Immature natural killer cell (primary cell): ENCODE results near the gene ERC1. TPM values are rescaled to one million over a fixed set of nuclear protein-coding genes. Genes with fewer than 3 reads are reported as not detected.

Source experiments
- DNase-seq, 3 donors: peaks; one replicate each; pipeline ENCODE4 v3.0.0; 2022; ENCODE audit warnings: mixed read lengths in 1 of 3
- H3K27ac Mint-ChIP-seq, 6 donors: one replicate each; pipeline ENCODE4 v1.8.0; 2020; ENCODE audit warnings: mixed read lengths in 6 of 6, mild to moderate bottlenecking in 5 of 6, inconsistent platforms in 4 of 6, moderate library complexity in 3 of 6
- H3K27me3 Mint-ChIP-seq, 3 donors: one replicate each; pipeline ENCODE4 v1.8.0; 2020 to 2021; ENCODE audit warnings: low read depth in 3 of 3, mild to moderate bottlenecking in 3 of 3, mixed read lengths in 3 of 3, moderate library complexity in 3 of 3, inconsistent platforms in 1 of 3
- H3K36me3 Mint-ChIP-seq, 3 donors: one replicate each; pipeline ENCODE4 v1.8.0; 2020; ENCODE audit warnings: mixed read lengths in 3 of 3, inconsistent platforms in 2 of 3, mild to moderate bottlenecking in 2 of 3
- H3K4me1 Mint-ChIP-seq, 2 donors: one replicate each; pipeline ENCODE4 v1.8.0; 2020; ENCODE audit warnings: inconsistent platforms in 2 of 2, mild to moderate bottlenecking in 2 of 2, mixed read lengths in 2 of 2, moderate library complexity in 1 of 2
- H3K4me3 Mint-ChIP-seq, 5 donors: one replicate each; pipeline ENCODE4 v1.8.0; 2020; ENCODE audit warnings: mild to moderate bottlenecking in 5 of 5, mixed read lengths in 5 of 5, inconsistent platforms in 3 of 5, moderate library complexity in 3 of 5
- H3K9me3 Mint-ChIP-seq, 6 donors: one replicate each; pipeline ENCODE4 v1.8.0; 2020; ENCODE audit warnings: mild to moderate bottlenecking in 6 of 6, mixed read lengths in 6 of 6, inconsistent platforms in 4 of 6, moderate library complexity in 3 of 6
- polyA plus RNA-seq, 3 donors: library from polyadenylated mRNA; unstranded; fragments of 300-500 nt; fragmentation: Illumina TruSeq; gene quantifications; one replicate each; pipeline ENCODE4 v1.2.3, GENCODE V29; 2021

Gene ERC1
- polyA plus RNA-seq, 3 donors from 2014 or later = 1.7 to 14.0 (median 5.4) TPM

GRCh38 chr12:1473418-1473817, 482.4 kb downstream of the ERC1 start:
- H3K36me3 Mint-ChIP-seq = peaks cover 0 to 6% (median 4%) of the 10 kb centered on the region in 3 donors
- no peaks in the 10 kb centered on the region for H3K9me3 Mint-ChIP-seq
- peak; percentile 23 to 35 (median 25) for DNase-seq
- peaks cover 0 to 3% of the 10 kb centered on the region in 2 donors for H3K4me1 Mint-ChIP-seq
- peak overlapping the region in 3 of 5 donors; percentile 40 to 73 (median 71) for H3K4me3 Mint-ChIP-seq
- peak overlapping the region in 1 of 6 donors; percentile 52 for H3K27ac Mint-ChIP-seq
- H3K27me3 Mint-ChIP-seq = peaks cover 0 to 2% (median 0%) of the 10 kb centered on the region in 3 donors

GRCh38 chr12:1474041-1474573, 483.1 kb downstream of the ERC1 start:
- Mint-ChIP-seq H3K36me3 (peaks cover 0 to 6% (median 0%) of the 10 kb centered on the region in 3 donors), H3K4me3 (no peak overlapping the region), H3K27me3 (peaks cover 0 to 2% (median 0%) of the 10 kb centered on the region in 3 donors), H3K27ac (no peak overlapping the region), H3K9me3 (no peaks in the 10 kb centered on the region), H3K4me1 (peaks cover 0 to 3% of the 10 kb centered on the region in 2 donors)
- peak in 1 of 3 donors; percentile 2 for DNase-seq

GRCh38 chr12:1474574-1475153, 483.6 kb downstream of the ERC1 start:
- Mint-ChIP-seq H3K4me1 (peaks cover 0 to 3% of the 10 kb centered on the region in 2 donors), H3K4me3 (no peak overlapping the region), H3K27ac (no peak overlapping the region), H3K27me3 (peaks cover 0 to 2% (median 0%) of the 10 kb centered on the region in 3 donors), H3K9me3 (no peaks in the 10 kb centered on the region), H3K36me3 (peaks cover 0 to 6% (median 0%) of the 10 kb centered on the region in 3 donors)
- DNase-seq = no peak

- H3K4me1 Mint-ChIP-seq = no peaks in the 10 kb centered on the region
- peaks cover 0 to 4% (median 0%) of the 10 kb centered on the region in 3 donors for H3K36me3 Mint-ChIP-seq
- DNase-seq = no peak
- no peaks in the 10 kb centered on the region for H3K27me3 Mint-ChIP-seq
- no peak overlapping the region for H3K27ac Mint-ChIP-seq
- H3K9me3 Mint-ChIP-seq = no peaks in the 10 kb centered on the region
- no peak overlapping the region for H3K4me3 Mint-ChIP-seq
Measured at GRCh38 chr12:1479645-1480044, 488.6 kb downstream of the ERC1 start.

- Mint-ChIP-seq H3K36me3 (peaks cover 0 to 4% (median 0%) of the 10 kb centered on the region in 3 donors), H3K27me3 (no peaks in the 10 kb centered on the region), H3K4me3 (no peak overlapping the region), H3K9me3 (no peaks in the 10 kb centered on the region), H3K27ac (no peak overlapping the region), H3K4me1 (no peaks in the 10 kb centered on the region)
- DNase-seq = no peak
Measured at GRCh38 chr12:1481326-1481725, 490.3 kb downstream of the ERC1 start.

- Mint-ChIP-seq H3K4me3 (no peak overlapping the region), H3K4me1 (no peaks in the 10 kb centered on the region), H3K27ac (peak overlapping the region in 1 of 6 donors; percentile 47), H3K36me3 (peaks cover 0 to 4% (median 0%) of the 10 kb centered on the region in 3 donors), H3K9me3 (no peaks in the 10 kb centered on the region), H3K27me3 (no peaks in the 10 kb centered on the region)
- DNase-seq = no peak
Measured at GRCh38 chr12:1481906-1482305, 490.9 kb downstream of the ERC1 start.

GRCh38 chr12:1488908-1489381, 497.9 kb downstream of the ERC1 start:
- peak overlapping the region; percentile 0 to 61 (median 11) for H3K27ac Mint-ChIP-seq
- peaks cover 0 to 2% (median 0%) of the 10 kb centered on the region in 3 donors for H3K27me3 Mint-ChIP-seq
- DNase-seq = no peak
- H3K4me3 Mint-ChIP-seq = peak overlapping the region in 4 of 5 donors; percentile 0 to 34 (median 22)
- H3K36me3 Mint-ChIP-seq = peaks cover 7 to 21% (median 14%) of the 10 kb centered on the region in 3 donors
- H3K9me3 Mint-ChIP-seq = no peaks in the 10 kb centered on the region
- peaks cover 12 to 13% of the 10 kb centered on the region in 2 donors for H3K4me1 Mint-ChIP-seq

- H3K4me3 Mint-ChIP-seq = no peak overlapping the region
- H3K36me3 Mint-ChIP-seq = peaks cover 7 to 22% (median 17%) of the 10 kb centered on the region in 3 donors
- peaks cover 0 to 2% (median 0%) of the 10 kb centered on the region in 3 donors for H3K27me3 Mint-ChIP-seq
- no peak overlapping the region for H3K27ac Mint-ChIP-seq
- no peaks in the 10 kb centered on the region for H3K9me3 Mint-ChIP-seq
- H3K4me1 Mint-ChIP-seq = peaks cover 12 to 13% of the 10 kb centered on the region in 2 donors
- no peak for DNase-seq
Measured at GRCh38 chr12:1491983-1492697, 501.1 kb downstream of the ERC1 start.

- no peak overlapping the region for H3K27ac Mint-ChIP-seq
- DNase-seq = no peak
- H3K9me3 Mint-ChIP-seq = no peaks in the 10 kb centered on the region
- no peak overlapping the region for H3K4me3 Mint-ChIP-seq
- peaks cover 7 to 22% (median 17%) of the 10 kb centered on the region in 3 donors for H3K36me3 Mint-ChIP-seq
- H3K4me1 Mint-ChIP-seq = peaks cover 3 to 4% of the 10 kb centered on the region in 2 donors
- H3K27me3 Mint-ChIP-seq = peaks cover 0 to 2% (median 0%) of the 10 kb centered on the region in 3 donors
Measured at GRCh38 chr12:1493781-1494565, 502.9 kb downstream of the ERC1 start.

GRCh38 chr12:1494856-1495255, 503.8 kb downstream of the ERC1 start:
- peaks cover 7 to 22% (median 17%) of the 10 kb centered on the region in 3 donors for H3K36me3 Mint-ChIP-seq
- no peak for DNase-seq
- no peak overlapping the region for H3K27ac Mint-ChIP-seq

GRCh38 chr12:1496162-1496900, 505.3 kb downstream of the ERC1 start:
- peaks cover 0 to 2% (median 0%) of the 10 kb centered on the region in 3 donors for H3K27me3 Mint-ChIP-seq
- H3K36me3 Mint-ChIP-seq = peaks cover 3 to 10% (median 9%) of the 10 kb centered on the region in 3 donors
- H3K4me1 Mint-ChIP-seq = no peaks in the 10 kb centered on the region
- no peak overlapping the region for H3K27ac Mint-ChIP-seq
- H3K9me3 Mint-ChIP-seq = no peaks in the 10 kb centered on the region
- no peak for DNase-seq
- no peak overlapping the region for H3K4me3 Mint-ChIP-seq

More at GRCh38 chr12:1494856-1495255, 503.8 kb downstream of the ERC1 start:
- Mint-ChIP-seq H3K27me3 (peaks cover 0 to 2% (median 0%) of the 10 kb centered on the region in 3 donors), H3K4me3 (no peak overlapping the region), H3K9me3 (no peaks in the 10 kb centered on the region), H3K4me1 (no peaks in the 10 kb centered on the region)

GRCh38 chr12:1497161-1497560, 506.1 kb downstream of the ERC1 start:
- H3K9me3 Mint-ChIP-seq = no peaks in the 10 kb centered on the region
- H3K4me3 Mint-ChIP-seq = no peak overlapping the region
- H3K27ac Mint-ChIP-seq = no peak overlapping the region
- no peak for DNase-seq
- H3K36me3 Mint-ChIP-seq = peaks cover 0 to 7% (median 6%) of the 10 kb centered on the region in 3 donors
- H3K4me1 Mint-ChIP-seq = no peaks in the 10 kb centered on the region
- peaks cover 0 to 2% (median 1%) of the 10 kb centered on the region in 3 donors for H3K27me3 Mint-ChIP-seq
